Epithelial cell of prostate (primary cell): ENCODE measurements around the gene JMJD1C.
A peak's percentile ranks its signal among the peaks of the same experiment; 100 is the strongest.
"Not testable (repeated sequence)": the region's sequence is repeated elsewhere in the genome, so short reads cannot be mapped to it uniquely, and the experiment has no call there.

Experiments
- DNase-seq: peaks from one replicate; pipeline ENCODE4 v3.0.0-alpha.2; 2011; ENCODE audit warnings: low read depth, low spot score
- H3K27ac ChIP-seq: fragments of 450-650 bp; 2 replicates; pipeline ENCODE4 v1.5.1; 2017; ENCODE audit warnings: mild to moderate bottlenecking

The JMJD1C gene

DNA sequence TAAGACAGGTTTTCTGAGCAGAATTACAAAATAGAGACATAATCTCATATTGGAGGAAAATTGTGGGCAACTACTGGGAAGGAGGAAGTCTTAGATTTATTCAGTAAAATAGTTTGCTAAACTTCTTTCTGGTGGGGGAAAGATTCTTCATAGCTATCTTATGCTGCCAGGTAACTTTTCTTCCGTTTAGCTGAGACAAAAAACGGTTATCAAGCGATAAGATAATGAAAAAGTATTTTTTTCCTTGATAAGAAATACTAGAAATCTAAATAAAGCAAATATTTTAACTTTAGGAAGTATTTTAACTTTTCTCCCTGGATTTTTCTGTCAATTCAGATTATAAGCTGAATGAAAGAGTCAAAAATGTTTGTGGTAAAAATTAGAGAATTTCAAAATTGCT is 52.3 kb downstream of the JMJD1C start:
- no peak for DNase-seq
- no peak overlapping the region for H3K27ac ChIP-seq

DNA sequence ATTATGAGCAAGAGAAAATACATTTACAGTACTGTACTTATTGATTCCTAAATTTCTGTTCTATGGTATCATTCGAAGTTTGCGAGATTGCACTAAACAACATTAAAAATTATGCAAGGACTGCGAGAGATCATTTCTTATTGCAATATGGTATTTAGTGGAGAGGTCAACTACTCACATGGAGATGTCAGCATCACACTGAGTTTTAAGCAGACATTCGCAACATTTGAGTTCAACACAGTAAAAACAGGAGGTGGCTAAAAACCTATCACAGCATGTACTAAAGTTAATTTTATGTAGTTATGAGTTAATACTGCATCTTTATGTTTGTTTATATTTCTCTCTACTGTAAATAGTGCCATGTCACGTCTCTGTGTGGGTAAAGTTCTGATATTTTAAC is 53.5 kb downstream of the JMJD1C start:
- DNase-seq, result no peak
- no peak overlapping the region for H3K27ac ChIP-seq

DNA sequence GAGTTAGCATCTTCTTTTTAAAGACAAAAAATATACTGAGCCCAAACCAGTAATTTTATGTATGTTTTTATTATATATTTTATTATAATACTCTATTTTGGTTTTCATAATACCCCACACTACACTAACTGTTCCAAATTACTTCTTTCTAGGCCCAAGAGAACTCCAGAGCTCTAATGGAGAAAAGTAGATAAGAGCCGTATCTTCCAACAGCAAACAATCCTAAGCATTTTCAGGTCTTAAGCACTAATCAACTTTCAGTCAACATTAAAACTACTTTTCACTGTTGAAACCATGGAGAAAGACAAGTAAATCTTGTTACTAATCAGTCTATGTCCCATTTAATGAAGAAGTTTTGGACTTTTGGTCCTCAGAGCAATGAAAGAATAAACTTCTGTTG is 55.1 kb downstream of the JMJD1C start:
- peak overlapping the region; percentile 18 for H3K27ac ChIP-seq
- no peak for DNase-seq

DNA sequence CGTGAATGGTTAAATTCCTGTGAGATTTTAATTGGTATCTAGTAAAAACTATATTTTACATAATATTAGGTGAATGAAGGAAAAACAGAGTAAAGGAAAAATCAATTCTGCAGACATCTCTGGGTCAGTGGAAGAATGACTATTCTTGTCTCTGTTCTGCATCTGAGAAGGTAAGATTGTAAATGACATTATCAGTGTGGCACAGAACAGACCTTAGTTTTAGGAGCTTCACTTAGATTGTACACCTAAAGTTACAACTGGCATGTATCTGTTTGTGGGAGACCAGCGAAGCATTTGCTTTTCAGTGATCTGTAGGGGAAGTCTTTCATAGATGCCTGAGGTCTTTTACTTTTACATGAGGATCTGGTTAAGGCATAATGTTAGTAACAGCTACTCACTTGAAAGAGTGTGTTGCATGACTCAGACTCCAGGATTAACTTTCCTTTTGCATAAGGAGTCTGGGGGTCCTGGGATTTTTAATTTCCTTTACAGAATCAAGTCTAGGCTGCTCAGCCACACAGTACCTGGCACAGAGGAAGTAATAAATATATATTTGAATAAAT is 56.2 kb downstream of the JMJD1C start:
- H3K27ac ChIP-seq, result peak overlapping the region; percentile 18
- DNase-seq, result no peak

DNA sequence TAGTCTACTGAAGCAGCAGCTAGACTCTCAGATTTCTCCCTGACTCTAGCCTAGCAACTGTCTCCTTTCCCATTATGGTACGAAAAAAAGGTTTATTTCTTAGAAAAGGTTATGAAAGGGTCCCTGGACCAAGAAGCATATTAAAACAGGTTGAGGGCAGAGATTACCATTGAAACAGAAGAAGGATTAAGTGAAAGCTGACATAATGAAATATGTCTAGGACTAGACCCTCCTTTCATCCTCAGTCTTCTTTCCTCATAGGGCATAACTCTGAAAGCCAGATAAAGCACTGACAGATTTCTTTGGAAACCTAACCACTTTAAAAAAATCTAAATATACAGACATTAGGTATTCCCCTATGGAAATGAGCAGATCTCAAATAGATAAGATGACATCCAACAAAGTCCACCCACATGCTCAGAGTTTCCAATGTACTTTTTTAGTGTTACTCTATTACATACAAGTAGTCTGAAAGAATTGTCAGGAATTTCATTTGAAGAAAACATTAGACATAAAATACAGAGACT is 58.6 kb downstream of the JMJD1C start:
- H3K27ac ChIP-seq, result no peak overlapping the region
- DNase-seq, result no peak

GRCh38 chr10:63396133-63396761 is 69.5 kb downstream of the JMJD1C start:
- no peak for DNase-seq
- no peak overlapping the region for H3K27ac ChIP-seq

- no peak for DNase-seq
- H3K27ac ChIP-seq, result no peak overlapping the region
Measured at GRCh38 chr10:63393050-63393449, 72.7 kb downstream of the JMJD1C start.

DNA sequence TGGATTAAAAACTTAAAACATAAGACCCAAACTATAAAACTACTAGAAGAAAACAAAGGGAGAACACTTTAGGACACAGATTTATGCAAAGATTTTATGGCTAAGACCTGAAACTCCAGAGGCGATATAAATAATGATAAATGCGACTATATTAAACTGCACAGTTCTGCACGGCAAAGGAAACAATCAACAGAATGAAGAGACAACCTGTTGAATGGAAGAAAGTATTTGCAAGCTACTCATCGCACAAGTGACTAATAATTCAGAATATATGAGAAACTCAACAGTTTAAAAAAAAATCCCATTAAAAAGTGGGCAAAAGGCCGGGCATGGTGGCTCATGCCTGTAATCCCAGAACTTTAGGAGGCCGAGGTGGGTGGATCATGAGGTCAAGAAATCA is 73.6 kb downstream of the JMJD1C start:
- H3K27ac ChIP-seq, result no peak overlapping the region
- no peak for DNase-seq

- DNase-seq, result no peak
Measured at GRCh38 chr10:63391812-63392211, 74.0 kb downstream of the JMJD1C start.

DNA sequence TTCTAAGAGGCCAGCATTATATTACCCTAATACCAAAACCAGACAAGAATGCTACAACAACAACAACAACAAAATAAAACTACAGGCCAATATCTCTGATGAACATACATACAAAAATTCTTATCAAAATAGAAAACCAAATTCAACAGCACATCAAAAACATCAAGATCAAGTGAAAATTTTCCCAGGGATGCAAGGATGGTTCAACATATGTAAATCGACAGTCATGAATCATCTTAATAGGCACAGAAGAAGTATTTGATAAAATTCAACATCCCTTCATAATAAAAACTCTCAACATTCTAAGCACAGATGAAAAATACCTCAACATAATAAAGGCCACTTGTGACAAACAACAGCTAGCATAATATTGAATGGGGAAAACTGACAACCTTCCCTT is 75.3 kb downstream of the JMJD1C start:
- DNase-seq, result no peak
- H3K27ac ChIP-seq, result no peak overlapping the region

More at GRCh38 chr10:63391812-63392211, 74.0 kb downstream of the JMJD1C start:
- H3K27ac ChIP-seq, result no peak overlapping the region

DNA sequence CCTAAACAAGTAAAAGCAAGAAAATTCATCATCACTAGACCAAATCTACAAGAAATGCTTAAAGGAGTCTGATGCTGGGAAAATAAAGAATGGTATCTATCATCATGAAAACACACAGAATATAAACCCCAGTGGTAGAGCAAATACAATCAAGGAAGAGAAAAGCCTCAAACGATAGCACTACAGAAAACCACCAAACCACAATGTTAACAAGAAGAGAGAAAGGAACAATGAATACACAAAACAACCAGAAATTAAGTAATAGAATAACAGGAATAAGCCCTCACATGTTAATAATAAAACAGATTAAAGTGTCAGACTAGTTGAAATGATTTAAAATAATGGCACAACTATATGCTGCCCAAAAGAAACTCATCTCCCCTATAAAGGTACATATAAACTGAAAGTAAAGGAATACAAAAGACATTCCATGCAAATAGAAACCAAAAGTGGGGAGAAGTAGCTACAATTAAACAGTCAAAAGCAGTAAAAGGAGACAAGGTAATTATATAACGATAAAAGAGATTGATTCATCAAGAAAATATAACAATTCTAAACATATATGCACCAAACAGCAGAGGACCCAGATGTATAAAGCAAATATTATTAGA is 77.3 kb downstream of the JMJD1C start:
- no peak overlapping the region for H3K27ac ChIP-seq
- DNase-seq, result no peak

- no peak overlapping the region for H3K27ac ChIP-seq
- no peak for DNase-seq
Measured at GRCh38 chr10:63385254-63385653, 80.5 kb downstream of the JMJD1C start.

DNA sequence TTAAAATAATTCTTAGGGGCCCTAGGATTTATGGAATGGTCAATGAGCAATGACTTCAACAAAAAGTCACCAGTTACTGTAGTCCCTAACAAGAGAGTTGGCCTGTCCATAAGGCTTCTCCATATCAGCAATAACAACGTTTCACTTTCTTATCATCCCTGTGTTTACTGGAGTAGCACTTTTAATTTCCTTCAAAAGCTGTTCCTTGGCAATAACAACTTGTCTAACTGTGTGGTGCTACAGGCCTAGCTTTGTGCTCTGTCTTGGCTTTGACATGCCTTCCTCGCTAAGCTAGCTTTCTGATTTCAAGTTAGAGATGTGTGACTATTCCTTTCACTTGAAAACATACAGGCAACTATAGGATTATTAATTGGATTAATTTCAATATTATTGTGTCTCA is 81.1 kb downstream of the JMJD1C start:
- no peak overlapping the region for H3K27ac ChIP-seq
- no peak for DNase-seq

DNA sequence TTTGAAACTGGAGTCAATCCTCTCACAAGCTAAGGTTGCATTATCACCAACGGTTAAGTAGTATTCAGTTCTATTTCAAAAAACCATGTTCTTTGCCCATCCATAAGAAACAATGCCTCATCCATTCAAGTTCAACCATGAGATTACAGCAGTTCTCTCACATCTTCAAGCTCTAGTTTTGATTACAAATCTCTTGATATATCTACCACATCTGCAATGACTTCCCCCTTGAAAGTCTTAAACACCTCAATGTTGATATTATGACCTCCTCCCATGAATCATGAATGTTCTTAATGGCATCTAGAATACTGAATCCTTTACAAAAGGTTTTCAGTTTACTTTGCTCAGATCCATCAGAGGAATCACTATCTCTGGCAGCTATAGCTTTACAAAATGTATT is 81.8 kb downstream of the JMJD1C start:
- no peak overlapping the region for H3K27ac ChIP-seq
- no peak for DNase-seq

GRCh38 chr10:63383141-63383540 is 82.6 kb downstream of the JMJD1C start:
- no peak overlapping the region for H3K27ac ChIP-seq
- no peak for DNase-seq

- no peak for DNase-seq
- H3K27ac ChIP-seq, result no peak overlapping the region
Measured at GRCh38 chr10:63382066-63382465, 83.7 kb downstream of the JMJD1C start.

- peak overlapping the region; percentile 38 for H3K27ac ChIP-seq
- not testable (repeated sequence) for DNase-seq
Measured at GRCh38 chr10:63377305-63377661, 88.5 kb downstream of the JMJD1C start.

- DNase-seq, result peak; percentile 6
- peak overlapping the region; percentile 38 for H3K27ac ChIP-seq
Measured at GRCh38 chr10:63376560-63377304, 89.0 kb downstream of the JMJD1C start.

DNA sequence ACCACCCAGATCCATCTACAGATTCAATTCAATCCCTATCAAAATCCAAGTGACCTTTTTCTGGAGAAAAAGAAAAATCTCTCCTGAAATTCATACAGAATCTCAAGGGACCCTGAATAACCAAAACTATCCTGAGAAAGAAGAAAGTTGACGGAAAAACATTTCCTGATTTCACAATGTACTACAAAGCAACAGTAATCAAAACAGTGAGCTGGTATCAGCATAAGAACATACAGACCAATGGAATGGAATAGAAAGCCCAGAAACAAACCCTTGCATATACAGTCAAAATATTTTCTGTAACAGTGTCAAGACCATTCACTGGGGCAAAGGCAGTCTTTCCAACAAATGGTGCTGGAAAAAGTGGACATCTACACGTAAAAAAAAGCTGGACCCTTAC is 89.9 kb downstream of the JMJD1C start:
- DNase-seq, result no peak
- peak overlapping the region; percentile 38 for H3K27ac ChIP-seq

DNA sequence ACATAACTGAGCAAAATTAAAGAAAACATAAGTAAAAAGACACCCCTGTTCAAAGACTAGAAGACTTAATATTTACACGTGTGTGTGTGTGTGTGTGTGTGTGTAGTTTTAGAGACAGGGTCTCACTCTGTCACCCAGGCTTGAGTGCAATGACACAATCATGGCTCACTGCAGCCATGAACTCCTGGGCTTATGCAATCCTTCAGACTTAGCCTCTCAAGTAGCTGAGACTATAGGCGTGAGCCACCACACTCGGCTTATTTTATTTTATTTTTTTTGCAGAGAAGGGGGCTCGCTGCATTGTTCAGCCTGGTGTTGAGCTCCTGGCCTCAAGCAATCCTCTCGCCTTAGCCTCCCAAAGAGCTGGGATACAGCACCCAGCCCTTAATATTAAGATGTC is 90.3 kb downstream of the JMJD1C start:
- H3K27ac ChIP-seq, result peak overlapping the region; percentile 38
- DNase-seq, result no peak

GRCh38 chr10:63374991-63375390 is 90.8 kb downstream of the JMJD1C start:
- peak overlapping the region; percentile 38 for H3K27ac ChIP-seq
- no peak for DNase-seq
